ENCODE measurements around the gene MYL6.
"Not testable (repeated sequence)": the region's sequence is repeated elsewhere in the genome, so short reads cannot be mapped to it uniquely, and the experiment has no call there.

MYL6 gene

DNA sequence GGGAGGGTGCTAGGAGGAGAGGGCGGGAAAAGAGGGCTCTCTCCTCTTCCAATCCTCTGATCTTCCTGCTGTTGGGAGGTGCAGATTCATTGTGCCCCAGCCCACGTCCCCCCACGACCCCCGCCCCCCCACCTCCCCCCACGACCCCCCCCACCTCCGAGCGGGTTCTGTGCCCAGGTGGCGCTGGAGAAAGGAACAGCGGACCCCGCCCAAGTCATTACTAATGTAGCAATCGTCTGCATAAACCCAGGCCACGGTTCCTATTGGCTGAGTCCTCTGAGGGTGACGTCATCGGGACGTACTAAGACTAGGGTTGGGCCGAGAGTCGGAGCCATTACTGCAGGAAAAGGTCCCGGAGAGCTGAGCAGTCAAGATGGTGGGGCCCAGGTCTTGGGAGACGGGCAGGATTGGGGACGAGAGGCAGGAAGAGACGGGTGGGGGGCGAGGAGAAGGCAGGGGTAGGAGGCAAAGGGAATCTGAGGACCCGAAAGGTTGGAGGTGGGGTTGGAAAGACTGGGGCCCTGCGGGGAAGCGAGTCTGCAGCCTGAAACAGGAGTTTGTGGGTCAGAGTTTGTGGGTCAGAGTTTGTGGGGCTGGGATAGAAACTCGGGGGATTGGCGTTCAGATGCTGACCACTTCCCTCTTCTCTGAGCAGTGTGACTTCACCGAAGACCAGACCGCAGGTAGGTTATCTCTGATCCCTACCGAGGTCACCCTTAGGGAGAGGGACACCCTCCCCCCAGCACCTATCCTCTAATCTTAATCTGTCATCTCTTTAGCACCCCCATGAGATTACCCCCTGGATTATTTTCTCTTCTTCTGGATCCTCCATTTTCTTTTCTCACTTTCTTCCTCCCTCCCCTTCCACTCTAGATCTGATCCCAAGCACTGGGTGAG is at the start of gene MYL6:
MYL6 (plus strand) TSS at position 331 of the 897 bp plus-strand sequence; CDS start at position 374, 43 bp downstream.
- no peaks in the 10 kb centered on the region for H3K27me3 Mint-ChIP-seq
- DNase-seq (ENCODE audit: low spot score in 2 of 2), result peak; percentile 77 to 84
- no peaks in the 10 kb centered on the region for H3K9me3 Mint-ChIP-seq
- H3K36me3 Mint-ChIP-seq, result peaks cover 20% of the 10 kb centered on the region
- peak within 1 kb of the TSS; percentile 96 for H3K4me3 Mint-ChIP-seq
- peak; percentile 90 for ATAC-seq (ENCODE audit: low read depth)
- H3K4me1 Mint-ChIP-seq, result peaks cover 38% of the 10 kb centered on the region
- peak within 1 kb of the TSS; percentile 98 for H3K27ac Mint-ChIP-seq

DNA sequence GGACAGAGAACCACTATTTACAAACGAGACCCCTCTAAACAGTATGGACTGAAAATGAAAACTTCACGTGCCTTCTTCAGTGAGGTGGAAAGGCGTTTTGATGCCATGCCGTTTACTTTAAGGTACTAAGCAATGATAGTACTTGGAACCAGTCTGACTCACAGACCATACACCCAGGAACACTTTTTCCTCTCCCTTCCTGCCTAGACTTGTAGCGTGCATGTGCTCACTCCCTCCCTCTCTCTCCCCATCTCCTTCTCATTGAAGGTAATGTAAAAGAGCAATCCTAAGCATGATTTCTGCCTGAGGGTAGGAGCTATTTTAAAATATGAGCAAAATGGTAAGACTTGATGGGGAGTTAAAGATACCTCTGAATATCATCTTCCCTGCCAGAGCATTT is 47.6 kb upstream of the MYL6 start:
- no peak for DNase-seq (ENCODE audit: low spot score in 2 of 2)
- Mint-ChIP-seq H3K9me3 (no peaks in the 10 kb centered on the region), H3K27ac (no peak overlapping the region), H3K27me3 (no peaks in the 10 kb centered on the region), H3K36me3 (peaks cover 21% of the 10 kb centered on the region), H3K4me1 (peaks cover 9% of the 10 kb centered on the region), H3K4me3 (no peak overlapping the region)
- no peak for ATAC-seq (ENCODE audit: low read depth)

DNA sequence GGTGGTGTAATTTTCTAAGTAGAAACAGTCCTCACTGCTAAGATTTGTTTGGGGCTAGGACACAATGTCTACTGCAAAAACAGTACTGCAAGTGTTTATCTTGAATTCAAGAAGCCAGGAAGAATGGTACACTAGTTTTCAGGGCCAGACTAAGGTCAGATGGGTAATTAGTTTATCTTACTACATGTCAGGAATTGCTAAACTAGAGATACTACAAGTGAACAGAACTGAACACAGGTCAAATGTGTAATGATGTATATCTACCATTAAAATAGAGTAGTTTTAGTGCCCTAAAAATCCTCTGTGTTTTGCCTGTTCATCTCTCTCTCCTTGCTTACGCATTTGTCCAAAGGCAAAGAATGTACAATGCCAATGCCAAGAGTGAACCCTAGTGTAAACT is 44.1 kb upstream of the MYL6 start:
- Mint-ChIP-seq H3K4me3 (peak overlapping the region; percentile 21), H3K9me3 (no peaks in the 10 kb centered on the region), H3K4me1 (peaks cover 15% of the 10 kb centered on the region), H3K36me3 (peaks cover 29% of the 10 kb centered on the region), H3K27ac (no peak overlapping the region), H3K27me3 (no peaks in the 10 kb centered on the region)
- no peak for DNase-seq (ENCODE audit: low spot score in 2 of 2)
- ATAC-seq (ENCODE audit: low read depth), result no peak

DNA sequence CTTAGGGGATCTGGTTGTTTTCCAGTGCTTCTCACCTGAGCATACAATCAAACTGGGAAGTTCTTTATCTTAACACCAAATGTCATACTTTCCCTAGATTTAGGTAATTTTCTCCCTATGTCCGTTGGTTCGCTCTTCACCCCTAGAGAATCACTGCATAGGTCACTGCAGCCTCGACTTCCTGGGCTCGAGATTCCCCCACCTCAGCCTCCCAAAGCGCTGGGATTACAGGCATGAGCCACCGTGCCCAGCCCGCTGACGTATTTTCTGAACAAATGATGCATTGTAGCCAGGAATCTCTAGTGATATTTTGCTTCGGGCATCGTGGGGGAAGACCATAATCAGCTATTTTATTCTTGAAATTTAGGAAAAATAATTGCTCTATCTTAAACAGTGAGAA is 42.8 kb upstream of the MYL6 start:
- no peak for DNase-seq (ENCODE audit: low spot score in 2 of 2)
- H3K4me1 Mint-ChIP-seq, result peaks cover 21% of the 10 kb centered on the region
- no peaks in the 10 kb centered on the region for H3K9me3 Mint-ChIP-seq
- peak overlapping the region; percentile 99 for H3K4me3 Mint-ChIP-seq
- H3K27me3 Mint-ChIP-seq, result no peaks in the 10 kb centered on the region
- H3K27ac Mint-ChIP-seq, result peak overlapping the region; percentile 99
- H3K36me3 Mint-ChIP-seq, result peaks cover 25% of the 10 kb centered on the region
- ATAC-seq (ENCODE audit: low read depth), result no peak

DNA sequence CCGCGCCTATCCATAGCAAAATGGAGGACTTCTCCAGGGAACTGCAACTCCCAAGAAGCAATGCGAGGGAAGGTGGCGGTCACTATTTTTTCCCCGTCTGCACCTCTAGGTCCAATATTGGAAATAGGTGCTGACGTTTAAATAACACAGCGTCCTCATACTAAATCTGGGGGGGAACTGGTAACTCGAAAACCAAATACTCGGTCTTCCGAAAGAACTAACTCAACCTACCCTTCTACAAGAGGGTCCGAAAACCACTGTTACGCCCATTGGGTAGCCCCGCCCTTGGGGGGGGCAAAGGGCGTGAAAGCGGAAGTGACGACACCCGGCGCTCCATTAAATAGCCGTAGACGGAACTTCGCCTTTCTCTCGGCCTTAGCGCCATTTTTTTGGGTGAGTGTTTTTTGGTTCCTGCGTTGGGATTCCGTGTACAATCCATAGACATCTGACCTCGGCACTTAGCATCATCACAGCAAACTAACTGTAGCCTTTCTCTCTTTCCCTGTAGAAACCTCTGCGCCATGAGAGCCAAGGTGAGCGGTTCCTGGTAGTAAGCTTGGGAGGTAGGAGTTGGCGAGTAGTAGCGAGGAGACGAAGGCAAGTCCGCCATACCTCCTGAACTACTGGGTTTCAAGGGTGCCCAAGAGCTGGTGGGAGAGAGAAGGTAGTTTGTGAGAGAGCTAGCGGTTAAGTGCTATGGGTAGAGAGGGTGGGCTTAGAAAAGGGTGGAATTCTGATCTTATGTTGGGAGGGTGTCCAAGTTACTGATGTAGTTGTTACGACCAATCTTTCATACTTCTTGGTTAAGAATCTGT is 41.7 kb upstream of the MYL6 start, which contains the start of gene RPL41:
RPL41 (plus strand) TSS at position 367 of the 815 bp plus-strand sequence.
- no peaks in the 10 kb centered on the region for H3K9me3 Mint-ChIP-seq
- H3K27ac Mint-ChIP-seq, result peak within 1 kb of the TSS; percentile 99
- peaks cover 21% of the 10 kb centered on the region for H3K4me1 Mint-ChIP-seq
- peaks cover 25% of the 10 kb centered on the region for H3K36me3 Mint-ChIP-seq
- DNase-seq (ENCODE audit: low spot score in 2 of 2), result peak; percentile 94 to 96
- peak; percentile 51 for ATAC-seq (ENCODE audit: low read depth)
- no peaks in the 10 kb centered on the region for H3K27me3 Mint-ChIP-seq
- peak within 1 kb of the TSS; percentile 99 for H3K4me3 Mint-ChIP-seq

DNA sequence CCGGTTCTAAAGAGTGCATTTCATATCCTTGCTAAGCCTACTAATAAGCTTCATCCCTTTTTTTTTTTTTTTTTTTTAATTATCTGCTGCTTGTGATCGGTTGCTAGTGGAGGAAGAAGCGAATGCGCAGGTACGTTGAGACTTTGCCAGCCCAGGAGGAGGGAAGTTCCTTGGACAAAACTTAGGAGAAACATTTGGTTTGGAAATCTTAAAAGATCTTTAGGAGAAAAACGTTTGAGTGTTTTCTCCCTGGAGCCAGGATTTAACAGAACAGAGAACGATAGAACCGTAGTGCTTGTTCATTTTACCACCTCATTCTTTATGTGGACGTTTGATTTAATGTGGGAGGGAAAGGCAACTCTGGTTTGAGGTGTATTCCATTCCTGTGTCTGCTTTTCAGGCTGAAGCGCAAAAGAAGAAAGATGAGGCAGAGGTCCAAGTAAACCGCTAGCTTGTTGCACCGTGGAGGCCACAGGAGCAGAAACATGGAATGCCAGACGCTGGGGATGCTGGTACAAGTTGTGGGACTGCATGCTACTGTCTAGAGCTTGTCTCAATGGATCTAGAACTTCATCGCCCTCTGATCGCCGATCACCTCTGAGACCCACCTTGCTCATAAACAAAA is 41.0 kb upstream of the MYL6 start:
- H3K27me3 Mint-ChIP-seq; H3K9me3 Mint-ChIP-seq; DNase-seq (ENCODE audit: low spot score in 2 of 2); ATAC-seq (ENCODE audit: low read depth): not testable (repeated sequence)
- Mint-ChIP-seq H3K4me3 (peak overlapping the region; percentile 99), H3K27ac (peak overlapping the region; percentile 99), H3K36me3 (peaks cover 27% of the 10 kb centered on the region), H3K4me1 (peaks cover 21% of the 10 kb centered on the region)

DNA sequence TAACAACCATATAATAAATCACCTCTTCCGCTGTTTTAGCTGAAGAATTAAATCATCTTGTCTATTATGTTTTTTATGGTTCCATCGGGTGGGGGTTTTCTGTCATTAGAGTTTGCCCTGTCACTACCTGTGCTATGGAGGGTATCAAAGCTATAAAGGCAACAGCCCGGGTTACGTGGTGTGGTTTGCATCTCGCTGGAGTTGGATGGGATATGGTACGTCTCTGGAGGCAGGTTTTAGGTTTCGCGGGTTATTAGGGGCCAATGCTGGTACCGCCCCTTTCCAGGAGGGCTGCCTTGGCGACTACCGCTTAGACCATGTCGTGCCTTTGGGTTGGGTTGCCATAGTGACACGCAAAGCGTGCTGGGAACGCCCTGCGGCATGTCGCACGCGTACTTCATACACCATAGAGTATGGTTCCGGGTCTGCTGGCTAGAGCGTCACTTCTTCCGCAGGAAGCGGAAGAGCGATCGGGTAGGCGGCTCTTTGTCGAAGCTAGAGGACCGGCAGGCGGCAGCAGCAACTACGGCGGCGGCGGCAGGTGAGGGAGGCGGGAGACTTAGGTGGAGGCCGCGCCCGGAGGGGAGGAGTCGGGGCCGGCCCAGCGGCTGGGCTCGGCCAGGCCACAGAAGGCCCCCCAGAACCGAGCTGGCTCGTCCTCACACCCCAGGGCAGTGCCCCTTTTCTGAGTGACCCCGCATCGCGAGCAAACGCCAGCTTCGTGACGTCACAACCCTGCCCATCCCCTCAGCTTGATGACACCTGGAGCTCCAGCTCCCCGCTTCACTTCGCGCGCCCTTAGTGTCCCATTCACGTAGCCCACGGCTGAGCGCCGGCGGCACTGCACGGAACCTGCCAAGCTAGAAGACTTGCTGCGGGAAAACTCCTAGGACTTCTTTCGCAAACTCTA is 40.1 kb upstream of the MYL6 start, which contains the start of gene ZC3H10:
ZC3H10 (plus strand) TSS at position 489 of the 910 bp plus-strand sequence. CDS start 2,297 bp downstream, outside the sequence.
- Mint-ChIP-seq H3K36me3 (peaks cover 26% of the 10 kb centered on the region), H3K27me3 (no peaks in the 10 kb centered on the region), H3K4me1 (peaks cover 21% of the 10 kb centered on the region), H3K27ac (peak within 1 kb of the TSS; percentile 99), H3K9me3 (no peaks in the 10 kb centered on the region), H3K4me3 (peak within 1 kb of the TSS; percentile 99)
- peak; percentile 79 for ATAC-seq (ENCODE audit: low read depth)
- peak; percentile 86 to 95 for DNase-seq (ENCODE audit: low spot score in 2 of 2)

DNA sequence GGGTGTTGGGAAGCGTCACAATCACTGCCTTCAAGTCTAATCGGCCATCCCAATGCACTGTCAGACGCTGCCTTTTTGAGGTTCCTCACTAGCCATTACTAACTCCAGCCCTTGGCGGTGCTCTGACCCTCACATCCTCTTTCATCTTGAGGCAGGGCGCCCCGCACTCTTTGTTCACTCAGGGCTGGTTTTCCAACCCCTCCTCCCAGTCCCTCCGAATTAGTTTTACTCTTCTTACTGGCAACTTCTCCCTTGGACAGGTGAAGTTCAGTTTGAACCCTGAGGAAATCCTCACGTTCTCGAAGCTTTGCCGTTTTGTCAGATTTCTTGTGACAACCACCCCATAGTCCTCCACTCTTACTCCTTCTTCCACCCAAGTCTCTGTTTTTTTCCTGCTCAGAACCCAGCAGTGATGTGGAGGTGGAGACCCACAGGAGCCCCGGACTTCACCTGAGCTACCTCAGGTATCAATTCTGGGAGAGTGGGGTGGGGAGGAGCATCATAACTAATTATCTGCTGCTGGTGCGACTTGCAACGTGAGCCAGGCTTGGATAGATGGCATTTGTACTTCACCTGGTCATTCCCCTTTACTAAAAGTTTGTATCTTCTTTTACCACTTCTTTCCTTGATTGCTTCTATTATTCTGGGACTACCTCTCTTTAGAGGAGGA is 39.3 kb upstream of the MYL6 start:
- H3K4me3 Mint-ChIP-seq, result peak overlapping the region; percentile 99
- H3K9me3 Mint-ChIP-seq, result no peaks in the 10 kb centered on the region
- H3K4me1 Mint-ChIP-seq, result peaks cover 24% of the 10 kb centered on the region
- peak overlapping the region; percentile 99 for H3K27ac Mint-ChIP-seq
- DNase-seq (ENCODE audit: low spot score in 2 of 2) (peak in 1 of 2 donors; percentile 18), ATAC-seq (ENCODE audit: low read depth) (no peak)
- peaks cover 21% of the 10 kb centered on the region for H3K36me3 Mint-ChIP-seq
- H3K27me3 Mint-ChIP-seq, result no peaks in the 10 kb centered on the region

DNA sequence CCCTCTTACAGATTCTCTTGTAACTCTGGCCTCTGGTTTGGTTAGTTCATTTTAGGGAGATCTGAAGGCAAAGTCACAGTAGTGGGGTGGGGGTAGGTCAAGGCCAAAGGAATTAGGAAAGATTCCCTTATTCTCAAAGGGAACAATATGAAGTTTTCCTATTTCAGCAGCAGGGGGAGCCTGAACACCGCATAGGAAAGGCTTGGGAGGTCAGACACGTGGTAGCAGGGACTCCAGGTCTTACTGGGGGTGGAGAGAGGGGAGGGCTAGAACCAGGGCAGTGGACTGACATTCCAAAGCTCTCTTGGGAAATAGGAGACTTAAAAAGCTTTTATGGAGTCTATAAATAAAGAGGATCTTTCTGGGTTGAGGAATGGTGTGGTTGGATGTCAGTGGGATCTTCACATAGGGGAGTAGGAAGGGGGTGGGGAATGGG is 38.8 kb upstream of the MYL6 start:
- peaks cover 21% of the 10 kb centered on the region for H3K36me3 Mint-ChIP-seq
- ATAC-seq (ENCODE audit: low read depth) (no peak), DNase-seq (ENCODE audit: low spot score in 2 of 2) (peak; percentile 29 to 44)
- H3K4me3 Mint-ChIP-seq, result peak overlapping the region; percentile 99
- peaks cover 27% of the 10 kb centered on the region for H3K4me1 Mint-ChIP-seq
- peak overlapping the region; percentile 99 for H3K27ac Mint-ChIP-seq
- no peaks in the 10 kb centered on the region for H3K9me3 Mint-ChIP-seq
- H3K27me3 Mint-ChIP-seq, result no peaks in the 10 kb centered on the region

DNA sequence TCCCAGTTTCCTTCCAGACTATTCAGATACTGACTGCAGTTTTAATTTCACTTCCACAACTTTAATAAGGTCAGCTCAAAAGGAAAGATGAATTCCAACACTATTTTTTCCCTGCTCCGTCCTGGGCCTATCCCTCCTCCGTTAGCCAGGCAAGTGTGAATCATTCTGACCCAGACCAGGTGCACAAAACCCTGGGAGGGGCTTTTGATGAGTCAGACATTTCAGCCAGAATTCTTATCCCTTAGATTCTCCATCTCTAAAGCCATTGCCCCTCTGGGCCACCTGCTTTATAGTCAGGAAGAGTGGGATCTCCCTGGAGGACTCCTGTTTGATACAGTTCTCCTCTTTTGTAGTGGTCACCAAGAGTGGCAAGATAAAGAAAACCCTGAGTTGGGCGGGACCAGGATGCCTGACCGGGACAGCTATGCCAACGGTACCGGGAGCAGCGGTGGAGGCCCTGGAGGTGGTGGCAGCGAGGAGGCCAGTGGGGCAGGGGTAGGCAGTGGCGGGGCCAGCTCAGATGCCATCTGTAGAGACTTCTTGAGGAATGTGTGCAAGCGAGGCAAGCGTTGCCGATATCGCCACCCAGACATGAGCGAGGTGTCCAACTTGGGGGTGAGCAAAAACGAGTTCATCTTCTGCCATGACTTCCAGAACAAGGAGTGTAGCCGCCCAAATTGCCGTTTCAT is 37.9 kb upstream of the MYL6 start:
- no peak overlapping the region for H3K27ac Mint-ChIP-seq
- H3K27me3 Mint-ChIP-seq, result no peaks in the 10 kb centered on the region
- peaks cover 21% of the 10 kb centered on the region for H3K36me3 Mint-ChIP-seq
- no peak for DNase-seq (ENCODE audit: low spot score in 2 of 2)
- no peaks in the 10 kb centered on the region for H3K9me3 Mint-ChIP-seq
- ATAC-seq (ENCODE audit: low read depth), result no peak
- peaks cover 27% of the 10 kb centered on the region for H3K4me1 Mint-ChIP-seq
- H3K4me3 Mint-ChIP-seq, result no peak overlapping the region

DNA sequence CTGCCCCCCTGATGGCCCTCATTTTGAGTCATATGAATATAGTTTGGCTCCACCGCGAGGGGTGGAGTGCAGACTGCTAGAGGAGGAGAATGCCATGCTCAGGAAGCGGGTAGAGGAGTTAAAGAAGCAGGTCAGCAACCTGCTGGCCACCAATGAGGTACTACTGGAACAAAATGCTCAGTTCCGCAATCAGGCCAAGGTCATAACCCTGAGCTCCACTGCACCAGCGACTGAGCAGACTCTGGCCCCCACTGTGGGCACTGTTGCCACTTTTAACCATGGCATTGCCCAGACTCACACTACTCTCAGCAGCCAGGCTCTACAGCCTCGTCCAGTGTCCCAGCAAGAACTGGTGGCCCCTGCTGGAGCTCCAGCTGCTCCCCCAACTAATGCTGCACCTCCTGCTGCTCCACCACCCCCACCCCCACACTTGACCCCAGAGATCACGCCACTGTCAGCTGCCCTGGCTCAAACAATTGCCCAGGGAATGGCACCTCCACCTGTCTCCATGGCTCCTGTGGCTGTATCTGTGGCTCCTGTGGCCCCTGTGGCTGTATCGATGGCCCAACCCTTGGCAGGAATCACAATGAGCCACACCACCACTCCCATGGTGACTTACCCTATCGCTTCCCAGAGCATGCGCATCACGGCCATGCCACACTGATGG is 36.8 kb upstream of the MYL6 start:
- no peaks in the 10 kb centered on the region for H3K9me3 Mint-ChIP-seq
- peaks cover 32% of the 10 kb centered on the region for H3K4me1 Mint-ChIP-seq
- no peak overlapping the region for H3K27ac Mint-ChIP-seq
- DNase-seq (ENCODE audit: low spot score in 2 of 2) (no peak), ATAC-seq (ENCODE audit: low read depth) (no peak)
- peaks cover 23% of the 10 kb centered on the region for H3K36me3 Mint-ChIP-seq
- no peaks in the 10 kb centered on the region for H3K27me3 Mint-ChIP-seq
- H3K4me3 Mint-ChIP-seq, result no peak overlapping the region

DNA sequence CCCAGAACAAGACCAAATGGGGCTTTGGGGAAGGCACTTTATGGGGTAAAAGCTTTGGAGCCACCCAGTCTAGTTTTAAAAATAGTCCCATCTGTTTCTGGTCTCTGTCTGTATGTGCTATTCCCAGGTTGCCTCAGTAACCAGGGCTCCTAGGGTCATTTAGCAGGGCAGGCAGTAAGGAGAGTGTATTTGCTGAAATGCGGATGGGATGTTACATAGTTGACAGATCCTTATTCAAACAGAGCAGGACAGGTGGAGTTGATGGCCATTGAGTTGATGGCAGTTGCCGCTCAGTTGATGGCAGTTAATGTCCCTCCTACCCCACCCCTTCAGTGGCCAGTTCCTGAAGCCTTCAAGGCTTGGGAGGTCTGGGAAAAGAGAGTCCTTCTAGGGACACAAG is 35.5 kb upstream of the MYL6 start:
- Mint-ChIP-seq H3K36me3 (peaks cover 14% of the 10 kb centered on the region), H3K27ac (no peak overlapping the region), H3K4me1 (peaks cover 37% of the 10 kb centered on the region), H3K4me3 (no peak overlapping the region), H3K9me3 (no peaks in the 10 kb centered on the region), H3K27me3 (no peaks in the 10 kb centered on the region)
- no peak for DNase-seq (ENCODE audit: low spot score in 2 of 2)
- ATAC-seq (ENCODE audit: low read depth), result no peak
